Stimulated activated CD8-positive, alpha-beta memory T cell treated with anti-CD3 and anti-CD28 coated beads, Interleukin-2, amount 100 ng/mL, for 1 hour (primary cell): Measurements from ENCODE around the gene ARL4A.
A peak's percentile ranks its signal among the peaks of the same experiment; 100 is the strongest.
"Not testable (repeated sequence)": the region's sequence is repeated elsewhere in the genome, so short reads cannot be mapped to it uniquely, and the experiment has no call there.

ENCODE experiments used
- DNase-seq, 2 donors: peaks; one replicate each; pipeline ENCODE4 v3.0.0-alpha.2; 2020; ENCODE audit warnings: low read depth in 2 of 2

ARL4A gene, protein sequence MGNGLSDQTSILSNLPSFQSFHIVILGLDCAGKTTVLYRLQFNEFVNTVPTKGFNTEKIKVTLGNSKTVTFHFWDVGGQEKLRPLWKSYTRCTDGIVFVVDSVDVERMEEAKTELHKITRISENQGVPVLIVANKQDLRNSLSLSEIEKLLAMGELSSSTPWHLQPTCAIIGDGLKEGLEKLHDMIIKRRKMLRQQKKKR

GRCh38 chr7:12686891-12687717 lies at the start of gene ARL4A:
ARL4A (plus strand) TSS chr7:12687633; CDS start chr7:12688255, 622 bp downstream.
- peak; percentile 73 to 75 for DNase-seq

GRCh38 chr7:12637819-12638592 lies 49.4 kb upstream of the ARL4A start:
- no peak for DNase-seq

DNA sequence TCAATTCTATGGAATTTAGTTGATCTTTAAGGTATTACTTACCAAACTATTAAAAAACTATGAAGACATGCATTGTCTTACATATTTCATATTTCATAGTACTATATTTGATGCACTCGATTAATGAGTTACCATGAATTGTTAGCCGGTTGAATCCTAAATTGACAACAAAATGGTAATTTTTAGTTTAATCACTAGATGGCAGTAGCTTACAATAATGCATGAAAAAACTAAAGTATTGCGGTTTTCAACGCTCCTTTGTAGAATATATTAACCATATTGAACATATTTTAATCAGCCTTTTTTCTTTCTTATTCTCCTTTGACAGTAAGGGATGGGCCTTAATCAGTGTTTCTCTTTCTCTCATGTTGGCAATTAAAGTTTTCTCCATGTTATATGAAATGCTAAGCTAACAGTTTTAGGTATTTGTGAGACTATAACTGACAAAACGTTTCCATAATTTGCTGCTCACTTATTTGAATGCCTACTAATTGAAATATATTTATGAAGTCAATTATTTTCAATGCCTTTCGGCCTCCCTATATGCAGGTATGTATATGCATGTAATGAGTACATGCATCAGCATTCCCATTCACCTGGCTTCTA lies 48.5 kb upstream of the ARL4A start:
- no peak for DNase-seq

GRCh38 chr7:12640299-12641096 lies 46.9 kb upstream of the ARL4A start:
- DNase-seq, result no peak

- no peak for DNase-seq
Observed at GRCh38 chr7:12641196-12641595, 46.2 kb upstream of the ARL4A start.

DNA sequence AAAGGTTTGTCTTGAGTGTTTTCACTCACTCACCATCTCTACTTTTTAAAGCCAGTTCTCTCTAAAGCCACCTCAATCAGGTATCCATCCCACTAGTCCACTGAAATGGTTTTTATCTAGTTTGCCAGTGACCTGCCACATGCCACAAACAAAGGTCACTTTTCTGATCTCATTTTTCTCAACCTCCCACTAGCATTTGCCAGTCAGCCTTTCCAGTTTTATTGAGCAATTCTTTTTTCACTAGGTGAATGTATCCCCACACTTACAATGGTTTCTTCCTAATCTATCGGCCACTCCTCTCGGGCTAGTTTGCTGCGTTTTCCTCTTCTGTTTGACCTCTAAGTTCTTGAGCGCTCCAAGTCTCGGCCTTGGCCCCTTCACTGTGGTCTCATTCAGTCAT lies 44.9 kb upstream of the ARL4A start:
- no peak for DNase-seq

DNA sequence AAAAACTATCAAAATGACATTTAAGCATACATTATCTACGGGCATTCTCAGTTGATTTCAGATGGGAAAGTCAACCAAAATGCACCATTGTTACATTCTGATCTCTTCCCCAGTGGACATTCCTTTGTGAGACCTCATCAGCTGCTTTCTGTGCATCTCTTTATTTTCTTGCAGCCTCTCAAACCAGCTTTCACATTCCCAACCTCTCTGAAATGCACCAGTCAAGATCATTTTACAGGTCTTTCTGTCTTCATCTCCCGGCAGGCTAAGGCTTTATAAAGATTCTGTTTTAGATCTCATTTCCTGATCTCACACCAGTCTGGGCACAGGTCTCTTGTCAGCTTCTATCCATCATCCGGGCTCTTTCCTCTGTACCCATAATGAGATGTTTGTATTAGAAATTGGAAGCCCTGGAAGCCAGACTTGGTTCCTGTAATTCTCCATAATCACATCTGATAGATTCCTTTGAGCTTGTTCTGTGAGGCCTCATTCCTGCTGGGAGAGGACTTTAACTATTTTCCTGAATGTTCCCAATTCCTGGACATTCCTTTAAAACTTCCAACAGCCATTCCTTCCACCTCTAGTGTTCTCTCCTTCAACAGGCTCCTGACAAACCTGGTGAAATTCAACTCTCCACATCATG lies 44.3 kb upstream of the ARL4A start:
- no peak for DNase-seq

DNA sequence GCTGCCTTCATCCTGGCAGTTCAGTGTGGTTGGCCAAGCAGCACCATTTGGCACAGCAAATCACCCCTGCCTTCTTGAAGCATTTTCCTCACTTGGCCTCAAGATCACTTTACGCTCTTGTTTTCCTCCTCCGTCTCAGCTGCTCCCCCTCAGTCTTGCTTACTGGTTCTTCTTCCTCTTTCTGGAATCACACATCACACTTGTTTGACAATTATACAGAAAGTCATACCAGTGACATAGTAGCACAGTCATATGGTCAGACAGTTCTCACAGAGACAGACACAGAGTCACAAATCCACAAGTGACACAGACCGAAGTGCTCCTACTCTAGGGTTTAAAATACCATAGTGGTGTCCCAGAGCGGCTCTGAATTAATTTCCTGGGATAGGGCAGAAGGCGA lies 43.8 kb upstream of the ARL4A start:
- no peak for DNase-seq

DNA sequence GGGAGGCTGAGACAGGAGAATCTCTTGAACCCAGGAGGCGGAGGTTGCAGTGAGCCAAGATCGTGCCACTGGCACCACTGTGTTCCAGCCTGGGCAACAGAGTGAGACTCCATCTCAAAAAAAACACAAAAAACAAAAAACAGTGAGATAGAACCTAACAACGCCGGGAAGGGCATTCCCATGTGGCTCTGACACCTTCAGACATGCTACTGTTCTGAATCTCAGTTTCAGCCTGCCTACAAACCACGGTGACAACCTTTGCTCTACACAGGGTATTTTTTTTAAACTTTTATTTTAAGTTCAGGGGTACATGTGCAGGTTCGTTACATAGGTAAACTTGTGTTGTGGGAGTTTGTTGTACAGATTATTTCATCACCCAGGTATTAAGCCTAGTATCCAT lies 42.2 kb upstream of the ARL4A start:
- not testable (repeated sequence) for DNase-seq

DNA sequence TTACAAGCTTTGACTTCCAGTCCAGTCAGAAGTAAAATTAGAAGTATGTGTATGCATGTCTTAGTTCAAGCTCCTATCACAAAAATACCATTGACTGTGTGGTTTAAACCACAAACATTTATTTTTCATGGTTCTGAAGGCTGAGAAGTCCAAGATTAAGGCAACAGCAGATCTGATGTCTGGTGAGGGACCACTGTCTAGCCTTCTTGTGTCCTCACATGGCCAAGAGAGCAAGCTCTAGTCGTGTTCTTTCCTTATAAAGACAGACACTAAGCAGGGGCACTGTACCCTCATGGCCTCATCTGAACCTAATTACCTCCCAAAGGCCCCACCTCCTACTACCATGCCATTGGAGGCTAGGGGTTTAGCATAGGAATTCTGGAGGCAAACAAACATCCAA lies 41.3 kb upstream of the ARL4A start:
- no peak for DNase-seq

DNA sequence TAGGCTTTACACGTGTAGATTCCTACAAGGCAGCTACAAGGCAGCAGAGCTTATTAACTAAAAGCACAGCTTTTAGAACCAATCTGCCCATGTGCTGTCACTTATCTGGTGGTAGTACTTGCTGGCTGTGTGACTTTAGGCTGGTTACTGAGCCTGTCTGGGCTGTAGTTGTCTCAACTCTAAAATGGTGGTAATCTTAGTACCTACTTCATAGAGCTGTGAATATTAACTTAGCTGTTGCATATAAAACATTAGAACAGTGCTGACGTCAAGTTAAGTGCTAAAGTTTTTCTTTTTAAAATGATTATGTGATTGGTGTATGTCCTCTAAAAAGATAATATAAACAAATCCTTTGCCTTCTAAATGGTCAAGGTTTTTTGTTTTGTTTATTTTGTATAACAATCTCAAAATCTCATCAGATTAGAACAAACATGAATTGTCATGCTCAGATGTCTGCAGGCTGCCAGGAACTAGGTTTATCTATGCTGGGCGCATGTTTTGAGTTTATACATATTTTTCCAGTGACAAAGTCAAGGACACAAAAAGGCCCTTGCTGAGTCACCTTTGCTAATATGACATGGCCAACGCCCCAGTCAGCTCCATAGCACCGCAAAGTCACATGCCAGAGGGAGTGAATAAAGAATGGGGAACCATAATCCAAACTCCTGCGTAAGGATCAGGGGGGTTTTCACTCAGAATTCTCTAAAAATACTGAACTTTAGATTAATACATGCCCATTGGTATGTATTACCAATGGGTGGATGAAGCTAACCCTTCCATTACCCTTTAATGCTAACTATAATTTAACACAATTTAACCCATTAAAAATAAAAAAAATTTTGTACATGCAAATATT lies 39.8 kb upstream of the ARL4A start:
- DNase-seq, result no peak

DNA sequence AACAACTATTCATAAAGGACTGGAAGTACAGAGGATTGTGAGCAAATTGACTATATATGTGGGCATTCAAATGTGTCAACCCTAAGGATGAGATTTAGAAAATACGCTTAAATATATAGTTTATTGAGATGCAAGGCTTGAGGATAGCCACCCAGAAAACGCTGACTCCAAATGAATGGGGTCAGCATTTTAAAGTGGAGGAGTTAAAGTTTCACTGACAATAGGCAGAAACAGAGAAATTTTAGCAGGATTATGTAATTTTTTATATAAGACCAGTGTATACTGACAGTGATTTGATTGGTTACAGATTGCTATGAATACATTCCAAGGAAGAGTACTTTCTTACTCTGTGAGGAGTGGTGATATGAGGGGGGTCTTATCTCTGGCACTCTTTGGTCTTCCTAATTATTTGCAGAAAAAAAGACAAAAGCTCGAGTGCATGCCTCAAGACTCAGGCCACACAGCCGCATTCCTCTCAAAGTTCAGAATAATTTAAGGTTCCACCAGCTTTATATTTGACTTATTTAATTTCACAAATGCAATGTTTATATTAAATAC lies 38.6 kb upstream of the ARL4A start:
- no peak for DNase-seq

GRCh38 chr7:12649348-12649747 lies 38.1 kb upstream of the ARL4A start:
- no peak for DNase-seq

- no peak for DNase-seq
Observed at GRCh38 chr7:12650080-12650479, 37.4 kb upstream of the ARL4A start.

- DNase-seq, result no peak
Observed at GRCh38 chr7:12653110-12653509, 34.3 kb upstream of the ARL4A start.

GRCh38 chr7:12653518-12653917 lies 33.9 kb upstream of the ARL4A start:
- no peak for DNase-seq

- no peak for DNase-seq
Observed at GRCh38 chr7:12655161-12655560, 32.3 kb upstream of the ARL4A start.

- not testable (repeated sequence) for DNase-seq
Observed at GRCh38 chr7:12660423-12660822, 27.0 kb upstream of the ARL4A start.

- DNase-seq, result not testable (repeated sequence)
Observed at GRCh38 chr7:12660986-12661385, 26.4 kb upstream of the ARL4A start.

- DNase-seq, result no peak
Observed at GRCh38 chr7:12661581-12661980, 25.9 kb upstream of the ARL4A start.
